WTC11 (cell line): ENCODE data around the gene DPP9. TPM values are rescaled to one million over a fixed set of nuclear protein-coding genes. Genes with fewer than 3 reads are reported as not detected.
A peak's percentile ranks its signal among the peaks of the same experiment; 100 is the strongest.

Experiments used
- ATAC-seq: fragments of 200-7000 bp; cut with Tn5 transposase; 2 replicates; pipeline ENCODE4 v1.10.0; 2021; ENCODE audit warnings: mild to moderate bottlenecking, moderate library complexity
- Bru-seq: library from RNA; stranded (reverse); fragments of 400-500 nt; gene quantifications from one replicate; lab custom pipeline; 2021; lab: Mats Ljungman, UMichigan
- CTCF ChIA-PET: fragments of 300-600 bp; sonication (Branson Sonifier 250); formaldehyde crosslinking; loops from one replicate; lab custom pipeline; 2021; ENCODE audit warnings: antibody characterized with exemption; lab: Charles Lee
- POLR2A ChIA-PET: fragments of 350-600 bp; sonication (Branson Sonifier 250); formaldehyde crosslinking; loops from one replicate; lab custom pipeline; 2021; ENCODE audit warnings: antibody characterized with exemption; lab: Charles Lee
- DNase-seq: peaks from one replicate; pipeline ENCODE4 v3.0.0; 2021; ENCODE audit warnings: low spot score
- H3K27ac Mint-ChIP-seq: 2 replicates; pipeline ENCODE4 v1.8.0; 2021; ENCODE audit warnings: mixed read lengths
- H3K27me3 Mint-ChIP-seq: 2 replicates; pipeline ENCODE4 v1.8.0; 2021; ENCODE audit warnings: low read depth, mild to moderate bottlenecking, moderate library complexity, mixed read lengths
- H3K36me3 Mint-ChIP-seq: 2 replicates; pipeline ENCODE4 v1.8.0; 2021; ENCODE audit warnings: mixed read lengths
- H3K4me1 Mint-ChIP-seq: 2 replicates; pipeline ENCODE4 v1.8.0; 2022; ENCODE audit warnings: mixed read lengths
- H3K4me3 Mint-ChIP-seq: 2 replicates; pipeline ENCODE4 v1.8.0; 2021; ENCODE audit warnings: mild to moderate bottlenecking, moderate library complexity, mixed read lengths
- H3K9me3 Mint-ChIP-seq: 2 replicates; pipeline ENCODE4 v1.8.0; 2021; ENCODE audit warnings: mixed read lengths
- AFF4 ChIP-seq: sonication (generic); formaldehyde crosslinking; IDR thresholded peaks from 2 replicates; pipeline ENCODE4 v1.8.1; 2023; ENCODE audit warnings: mild to moderate bottlenecking, missing genetic modification reagents, borderline replicate concordance
- CBFB ChIP-seq: sonication (generic); formaldehyde crosslinking; IDR thresholded peaks from 2 replicates; pipeline ENCODE4 v1.8.1; 2022; ENCODE audit warnings: mild to moderate bottlenecking, low read depth, missing genetic modification reagents
- CREB1 ChIP-seq: sonication (generic); formaldehyde crosslinking; IDR thresholded peaks from 2 replicates; pipeline ENCODE4 v1.8.0; 2023; ENCODE audit warnings: mild to moderate bottlenecking, missing genetic modification reagents
- EMX1 ChIP-seq: fragments of 250-450 bp; sonication (Bioruptor Pico); IDR thresholded peaks from 2 replicates; pipeline ENCODE4 v1.8.0; 2021; ENCODE audit warnings: mild to moderate bottlenecking
- FOXP4 ChIP-seq: sonication (generic); formaldehyde crosslinking; IDR thresholded peaks from 2 replicates; pipeline ENCODE4 v1.8.0; 2022; ENCODE audit warnings: mild to moderate bottlenecking, missing genetic modification reagents
- GTF2I ChIP-seq: fragments of 250-450 bp; sonication (Bioruptor Pico); conservative IDR thresholded peaks from 2 replicates; pipeline ENCODE4 v1.4.0; 2021; ENCODE audit warnings: mild to moderate bottlenecking
- IRF1 ChIP-seq: sonication (generic); formaldehyde crosslinking; IDR thresholded peaks from 2 replicates; pipeline ENCODE4 v1.8.0; 2023; ENCODE audit warnings: missing genetic modification reagents
- JAZF1 ChIP-seq: fragments of 250-450 bp; sonication (Bioruptor Pico); IDR thresholded peaks from 2 replicates; pipeline ENCODE4 v1.9.0; 2021; ENCODE audit warnings: moderate library complexity, mild to moderate bottlenecking, inconsistent platforms
- NFE2L1 ChIP-seq: sonication (generic); formaldehyde crosslinking; IDR thresholded peaks from 2 replicates; pipeline ENCODE4 v1.8.1; 2023; ENCODE audit warnings: missing genetic modification reagents
- PRDM15 ChIP-seq: sonication (generic); formaldehyde crosslinking; IDR thresholded peaks from 2 replicates; pipeline ENCODE4 v1.8.0; 2022; ENCODE audit warnings: missing genetic modification reagents
- SOX15 ChIP-seq: fragments of 250-450 bp; sonication (Bioruptor Pico); IDR thresholded peaks from 2 replicates; pipeline ENCODE4 v1.9.0; 2021; ENCODE audit warnings: mild to moderate bottlenecking
- TEAD1 ChIP-seq: sonication (generic); formaldehyde crosslinking; IDR thresholded peaks from 2 replicates; pipeline ENCODE4 v1.8.0; 2022; ENCODE audit warnings: mild to moderate bottlenecking, missing genetic modification reagents
- TEAD4 ChIP-seq: sonication (generic); formaldehyde crosslinking; IDR thresholded peaks from 2 replicates; pipeline ENCODE4 v1.8.0; 2022; ENCODE audit warnings: mild to moderate bottlenecking, missing genetic modification reagents
- USF1 ChIP-seq: sonication (generic); formaldehyde crosslinking; IDR thresholded peaks from 2 replicates; pipeline ENCODE4 v1.8.0; 2022; ENCODE audit warnings: mild to moderate bottlenecking, missing genetic modification reagents
- ZMAT4 ChIP-seq: fragments of 250-450 bp; sonication (Bioruptor Pico); IDR thresholded peaks from 2 replicates; pipeline ENCODE4 v1.9.0; 2021; ENCODE audit warnings: mild to moderate bottlenecking
- ZNF219 ChIP-seq: sonication (generic); formaldehyde crosslinking; IDR thresholded peaks from 2 replicates; pipeline ENCODE4 v1.8.0; 2023; ENCODE audit warnings: missing genetic modification reagents, mild to moderate bottlenecking, borderline replicate concordance
- ZNF232 ChIP-seq: sonication (generic); formaldehyde crosslinking; IDR thresholded peaks from 2 replicates; pipeline ENCODE4 v1.8.0; 2022; ENCODE audit warnings: mild to moderate bottlenecking, missing genetic modification reagents
- ZNF317 ChIP-seq: sonication (generic); formaldehyde crosslinking; IDR thresholded peaks from 2 replicates; pipeline ENCODE4 v1.8.1; 2023; ENCODE audit warnings: low read depth, mild to moderate bottlenecking, moderate library complexity, missing genetic modification reagents, borderline replicate concordance
- long read RNA-seq, 3 experiments: library from RNA in 1 of 3; library from capped mRNA in 1 of 3; library from polyadenylated mRNA in 1 of 3; unstranded in 2 of 3; stranded (forward) in 1 of 3; transcript quantifications; one replicate each; pipeline ENCODE4 v2.0.0, GENCODE V29; 2021
- total RNA-seq: library from RNA; stranded (reverse); gene quantifications from 3 replicates; pipeline ENCODE4 v1.2.3, GENCODE V29; 2021

The DPP9 gene
- total RNA-seq (36.0 to 52.9 TPM (median 38.3 TPM) in 3 replicates), Bru-seq, nascent RNA (percentile 58 among the genes with signal in this experiment)
- long read RNA-seq, experiment 1, full-length matches to known transcripts, result 73 of 132 reads
- long read RNA-seq, experiment 1, partial matches to known transcripts, result 27 of 132 reads
- long read RNA-seq, experiment 1, other reads (novel, unspliced or antisense), result 32 of 132 reads
- long read RNA-seq, experiment 2, full-length matches to known transcripts, result 2 of 29 reads
- long read RNA-seq, experiment 2, partial matches to known transcripts, result 10 of 29 reads
- long read RNA-seq, experiment 2, other reads (novel, unspliced or antisense), result 17 of 29 reads
- long read RNA-seq, experiment 3, partial matches to known transcripts, result 1 of 8 reads
- long read RNA-seq, experiment 3, other reads (novel, unspliced or antisense), result 3 of 8 reads

DNA sequence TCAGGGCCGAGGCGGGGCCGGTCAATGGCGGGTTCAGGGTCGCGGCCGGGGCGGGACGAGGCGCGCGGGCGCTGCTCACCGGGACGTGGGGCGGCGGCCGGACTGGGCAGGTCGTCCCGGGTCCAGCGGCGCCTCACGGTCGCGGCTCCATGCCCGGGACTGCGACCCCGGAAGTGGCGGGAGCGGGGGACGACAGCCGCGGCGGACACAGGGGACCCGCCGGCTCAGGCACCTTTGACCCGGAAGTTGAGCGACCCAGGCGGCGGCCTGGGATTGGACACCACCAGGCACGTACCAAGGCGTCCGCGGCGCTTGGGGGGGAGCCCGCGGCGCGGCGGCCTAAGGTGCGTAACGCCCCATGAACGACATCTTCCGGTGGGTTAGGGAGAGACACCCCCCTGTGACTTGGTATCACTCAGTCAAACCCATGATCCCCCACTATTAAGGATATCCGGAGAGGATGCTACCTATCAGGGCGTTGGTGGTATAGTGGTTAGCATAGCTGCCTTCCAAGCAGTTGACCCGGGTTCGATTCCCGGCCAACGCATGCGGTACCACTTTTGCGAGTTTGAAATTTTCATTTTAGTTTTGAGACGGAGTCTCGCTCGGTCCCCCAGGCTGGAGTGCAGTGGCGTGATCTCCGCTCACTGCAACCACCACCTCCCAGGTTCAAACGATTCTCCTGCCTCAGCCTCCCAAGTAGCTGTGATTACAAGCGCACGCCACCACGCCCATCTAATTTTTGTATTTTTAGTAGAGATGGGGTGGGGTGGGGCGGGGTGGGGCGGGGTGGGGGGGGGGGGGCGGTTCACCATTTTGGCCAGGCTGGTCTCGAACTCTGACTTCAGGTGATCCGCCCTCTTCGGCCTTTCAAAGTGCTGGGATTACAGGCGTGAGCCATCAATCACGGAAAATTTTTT lies at the start of gene DPP9:
DPP9 (minus strand) TSS at position 248 of the 920 bp plus-strand sequence. CDS start 3,936 bp downstream, outside the sequence.
- POLR2A ChIA-PET, result no interaction called here
- CTCF ChIA-PET, result interaction anchor here (1.1 to 2.4 kb wide), 5 partner anchors 47 to 86 kb away, joined by 3 to 39 read pairs (median 4); partner anchors contain the start of gene FEM1A
- no peaks in the 10 kb centered on the region for H3K9me3 Mint-ChIP-seq
- peak; percentile 96 for DNase-seq
- H3K27ac Mint-ChIP-seq, result peak within 1 kb of the TSS; percentile 82
- peak; percentile 96 for ATAC-seq
- peaks cover 6% of the 10 kb centered on the region for H3K36me3 Mint-ChIP-seq
- peaks cover 5% of the 10 kb centered on the region; the same call in 1 of the 2 replicates for H3K4me1 Mint-ChIP-seq
- peak within 1 kb of the TSS; percentile 95 for H3K4me3 Mint-ChIP-seq
- H3K27me3 Mint-ChIP-seq, result no peaks in the 10 kb centered on the region; the same call in 1 of the 2 replicates
- 0 out of 2 replicates have a peak, but pooled peaks have one; percentile 19 for TF ChIP-seq FOXP4 (CRISPR knock-in tag)
- no peak for TF ChIP-seq ZNF317 (CRISPR knock-in tag)
- peak; percentile 67; the same call in 1 of the 2 replicates for TF ChIP-seq ZNF232 (CRISPR knock-in tag)
- TF ChIP-seq JAZF1 (CRISPR knock-in tag), result no peak
- no peak for TF ChIP-seq CREB1 (CRISPR knock-in tag)
- TF ChIP-seq AFF4, result no peak
- no peak for TF ChIP-seq IRF1 (CRISPR knock-in tag)
- TF ChIP-seq NFE2L1 (CRISPR knock-in tag), result no peak
- peak; percentile 31; the same call in 1 of the 2 replicates for TF ChIP-seq TEAD1 (CRISPR knock-in tag)
- TF ChIP-seq CBFB (CRISPR knock-in tag), result 0 out of 2 replicates have a peak, but pooled peaks have one; percentile 75
- TF ChIP-seq ZMAT4 (CRISPR knock-in tag), result 0 out of 2 replicates have a peak, but pooled peaks have one; percentile 8
- TF ChIP-seq ZNF219 (CRISPR knock-in tag), result no peak
- no peak for TF ChIP-seq PRDM15 (CRISPR knock-in tag)
- TF ChIP-seq EMX1, result no peak
- no peak for TF ChIP-seq SOX15
- no peak for TF ChIP-seq USF1 (CRISPR knock-in tag)
- TF ChIP-seq TEAD4 (CRISPR knock-in tag), result no peak
- TF ChIP-seq GTF2I (CRISPR knock-in tag), result no peak
